ENCODE data around the gene SIRPA.

SIRPA gene

DNA sequence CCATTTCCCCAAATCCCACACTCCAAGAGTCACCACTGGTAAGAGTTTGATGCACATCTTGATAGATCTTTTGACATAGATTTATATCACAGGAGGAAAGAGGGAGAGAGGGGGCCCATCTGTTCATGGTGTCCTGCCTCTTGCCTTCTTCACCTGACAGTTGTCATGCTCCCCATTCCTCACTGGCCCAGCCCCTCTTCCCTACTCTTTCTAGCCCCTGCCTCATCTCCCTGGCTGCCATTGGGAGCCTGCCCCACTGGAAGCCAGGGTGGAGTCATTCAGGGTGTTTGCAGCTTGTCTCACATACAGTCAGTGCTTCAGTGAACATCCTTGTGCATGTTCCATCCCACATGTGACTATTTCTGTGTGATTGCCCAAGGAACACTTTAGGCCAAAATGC lies 27.6 kb downstream of the SIRPA start:
- no peak for DNase-seq (ENCODE audit: low spot score)
- TF ChIP-seq, protein P1, sequence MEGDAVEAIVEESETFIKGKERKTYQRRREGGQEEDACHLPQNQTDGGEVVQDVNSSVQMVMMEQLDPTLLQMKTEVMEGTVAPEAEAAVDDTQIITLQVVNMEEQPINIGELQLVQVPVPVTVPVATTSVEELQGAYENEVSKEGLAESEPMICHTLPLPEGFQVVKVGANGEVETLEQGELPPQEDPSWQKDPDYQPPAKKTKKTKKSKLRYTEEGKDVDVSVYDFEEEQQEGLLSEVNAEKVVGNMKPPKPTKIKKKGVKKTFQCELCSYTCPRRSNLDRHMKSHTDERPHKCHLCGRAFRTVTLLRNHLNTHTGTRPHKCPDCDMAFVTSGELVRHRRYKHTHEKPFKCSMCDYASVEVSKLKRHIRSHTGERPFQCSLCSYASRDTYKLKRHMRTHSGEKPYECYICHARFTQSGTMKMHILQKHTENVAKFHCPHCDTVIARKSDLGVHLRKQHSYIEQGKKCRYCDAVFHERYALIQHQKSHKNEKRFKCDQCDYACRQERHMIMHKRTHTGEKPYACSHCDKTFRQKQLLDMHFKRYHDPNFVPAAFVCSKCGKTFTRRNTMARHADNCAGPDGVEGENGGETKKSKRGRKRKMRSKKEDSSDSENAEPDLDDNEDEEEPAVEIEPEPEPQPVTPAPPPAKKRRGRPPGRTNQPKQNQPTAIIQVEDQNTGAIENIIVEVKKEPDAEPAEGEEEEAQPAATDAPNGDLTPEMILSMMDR (IDR thresholded peaks at IDR 0.05; ENCODE audit: extremely low read depth, insufficient read depth, missing control alignments), result no peak
- in situ Hi-C loops (cut with MboI; ENCODE audit: low pct_unique_long_range_greater_than_20kb, low sequenced_read_pairs, unreplicated experiment), result no loop called here

DNA sequence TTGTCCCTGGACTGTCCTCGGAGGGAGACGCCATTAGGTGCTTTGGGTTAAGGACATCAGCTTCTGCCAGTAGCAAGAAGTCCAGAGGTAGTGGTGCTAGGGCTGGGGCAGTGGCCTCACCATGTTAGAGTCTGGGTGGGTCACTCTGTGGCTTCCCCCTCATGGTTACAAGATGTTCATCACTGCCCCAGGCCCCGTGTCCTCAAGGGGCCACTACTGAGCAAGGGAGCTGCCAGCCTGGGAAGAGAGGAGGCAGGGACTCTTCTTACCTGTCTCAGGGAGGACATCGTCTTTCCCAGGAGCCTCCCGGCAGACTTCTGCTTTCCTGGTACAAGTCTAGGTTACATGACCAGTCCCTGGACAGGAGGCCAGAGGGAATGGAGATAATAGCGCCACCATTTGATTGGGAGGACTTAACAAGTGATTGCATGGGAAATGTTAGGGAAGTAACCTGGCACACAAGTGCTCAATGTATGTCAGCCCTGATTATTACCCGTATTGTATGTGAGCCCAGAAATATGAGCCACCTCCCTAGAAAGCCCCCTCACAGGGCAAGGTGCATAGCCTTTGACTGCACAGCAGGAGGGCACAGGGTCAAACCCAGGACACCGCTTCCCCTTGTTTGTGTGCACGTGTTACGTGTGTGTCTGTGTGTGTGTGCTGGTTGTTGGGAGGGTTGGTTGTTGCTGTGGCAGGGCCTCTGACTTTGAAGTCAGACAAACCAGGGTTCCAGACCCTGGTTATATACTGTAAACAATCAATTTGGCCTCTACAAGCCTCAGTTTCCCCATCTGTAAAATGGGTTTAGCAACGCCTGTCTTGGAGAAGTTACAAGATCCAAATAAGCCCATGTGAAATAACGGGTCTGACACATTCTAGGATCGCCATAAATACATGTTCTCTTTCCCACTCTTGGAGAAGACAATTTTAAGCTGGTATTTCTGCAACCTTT lies 30.0 kb downstream of the SIRPA start:
- DNase-seq (ENCODE audit: low spot score), result no peak
- TF ChIP-seq, protein P1 (IDR thresholded peaks at IDR 0.05; ENCODE audit: extremely low read depth, insufficient read depth, missing control alignments), result no peak
- in situ Hi-C loops (cut with MboI; ENCODE audit: low pct_unique_long_range_greater_than_20kb, low sequenced_read_pairs, unreplicated experiment), result no loop called here

DNA sequence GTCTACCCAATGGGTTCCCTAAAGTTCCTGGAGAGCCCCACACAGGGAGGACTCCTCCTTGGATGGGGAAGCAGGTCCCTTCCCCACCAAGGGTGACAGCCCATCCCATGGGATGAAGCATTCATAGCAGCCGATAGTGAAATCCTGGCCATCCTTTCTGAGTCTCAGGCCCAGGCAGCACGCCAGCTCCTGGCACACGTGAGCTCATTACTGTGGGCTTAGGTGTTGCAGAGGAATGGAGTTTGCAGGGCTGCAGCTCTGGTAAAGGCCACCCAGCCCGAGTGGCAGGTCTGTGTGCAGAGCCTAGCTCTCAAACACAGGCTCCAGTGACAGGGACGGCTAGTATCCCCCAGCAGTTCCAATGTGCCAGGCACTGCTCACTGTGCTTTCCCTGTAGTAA lies 31.0 kb downstream of the SIRPA start:
- in situ Hi-C loops (cut with MboI; ENCODE audit: low pct_unique_long_range_greater_than_20kb, low sequenced_read_pairs, unreplicated experiment), result no loop called here
- DNase-seq (ENCODE audit: low spot score), result no peak
- TF ChIP-seq, protein P1 (IDR thresholded peaks at IDR 0.05; ENCODE audit: extremely low read depth, insufficient read depth, missing control alignments), result no peak

DNA sequence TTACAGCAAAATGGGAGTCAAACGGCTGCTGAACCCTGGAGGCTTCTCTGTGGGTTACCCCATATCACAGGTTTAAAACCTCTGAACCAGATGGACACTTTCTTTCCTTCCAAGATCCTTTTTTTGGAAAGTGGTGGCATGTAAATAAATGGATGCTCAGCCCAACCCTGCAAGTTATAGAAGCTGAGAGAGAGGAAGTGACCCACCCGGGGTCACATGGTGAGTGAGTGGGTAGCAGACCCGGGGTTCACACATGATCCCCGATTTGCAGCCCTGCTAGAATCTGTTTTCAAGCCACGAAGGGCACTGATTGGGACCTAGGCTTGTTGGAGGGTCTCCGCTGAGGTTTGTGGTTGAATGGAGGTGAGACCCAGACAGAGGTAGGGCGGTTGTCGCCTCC lies 32.0 kb downstream of the SIRPA start:
- TF ChIP-seq, protein P1 (IDR thresholded peaks at IDR 0.05; ENCODE audit: extremely low read depth, insufficient read depth, missing control alignments), result no peak
- DNase-seq (ENCODE audit: low spot score), result no peak
- in situ Hi-C loops (cut with MboI; ENCODE audit: low pct_unique_long_range_greater_than_20kb, low sequenced_read_pairs, unreplicated experiment), result no loop called here

DNA sequence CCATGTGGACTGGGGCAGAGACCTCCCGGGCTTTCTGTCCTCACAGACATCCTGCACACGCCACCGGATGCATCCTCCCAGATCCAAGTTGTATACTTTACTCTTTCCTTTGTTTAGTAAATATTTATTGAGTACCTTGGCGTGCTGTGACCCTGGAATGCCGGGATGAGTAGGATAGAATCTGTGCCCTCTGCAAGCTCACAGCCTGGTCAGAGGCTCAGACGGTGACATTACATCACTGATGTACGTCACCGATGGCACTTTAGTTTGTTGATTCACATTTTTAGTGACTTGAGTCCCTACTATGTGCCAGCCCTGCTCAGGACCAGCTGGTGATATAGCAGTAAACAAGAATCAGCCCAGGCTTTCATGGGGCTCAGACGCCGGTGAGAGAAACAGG lies 32.9 kb downstream of the SIRPA start:
- TF ChIP-seq, protein P1 (IDR thresholded peaks at IDR 0.05; ENCODE audit: extremely low read depth, insufficient read depth, missing control alignments), result no peak
- no peak for DNase-seq (ENCODE audit: low spot score)
- in situ Hi-C loops (cut with MboI; ENCODE audit: low pct_unique_long_range_greater_than_20kb, low sequenced_read_pairs, unreplicated experiment), result no loop called here

DNA sequence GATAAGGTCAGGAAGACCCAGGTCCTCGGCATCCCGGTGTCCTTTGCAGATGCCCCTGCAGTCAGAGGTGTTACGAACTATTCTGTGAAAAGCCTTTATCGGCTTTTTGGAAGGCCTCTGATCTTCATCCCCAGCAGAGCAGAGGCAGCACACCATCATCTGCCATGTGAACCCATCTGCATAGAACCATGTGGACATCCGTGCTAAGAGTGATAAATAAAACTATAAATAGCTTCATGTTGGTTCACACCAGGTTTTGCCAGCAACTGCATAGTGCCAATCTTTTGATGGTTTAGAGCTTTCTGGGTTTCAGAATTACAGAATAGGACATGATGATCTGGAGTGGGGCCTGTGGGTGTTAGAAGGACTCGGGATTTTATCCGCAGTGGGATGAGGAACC lies 33.6 kb downstream of the SIRPA start:
- TF ChIP-seq, protein P1 (IDR thresholded peaks at IDR 0.05; ENCODE audit: extremely low read depth, insufficient read depth, missing control alignments), result no peak
- in situ Hi-C loops (cut with MboI; ENCODE audit: low pct_unique_long_range_greater_than_20kb, low sequenced_read_pairs, unreplicated experiment), result no loop called here
- DNase-seq (ENCODE audit: low spot score), result no peak

All from GM13977 (cell line).